T-helper 2 cell treated with Interferon-gamma antibody and Interleukin-4, amounts not matched to agents 5 μg/mL and 100 μg/mL, for 36 hours (primary cell): ENCODE data around the gene XKR3.
"Not testable (repeated sequence)": the region's sequence is repeated elsewhere in the genome, so short reads cannot be mapped to it uniquely, and the experiment has no call there.

Source experiments
- DNase-seq: peaks from one replicate; pipeline ENCODE4 v3.0.0; 2021; ENCODE audit warnings: low spot score
- H3K27ac Mint-ChIP-seq: one replicate; pipeline ENCODE4 v1.8.0; 2021; ENCODE audit warnings: mild to moderate bottlenecking, mixed read lengths
- H3K27me3 Mint-ChIP-seq: one replicate; pipeline ENCODE4 v1.8.0; 2021; ENCODE audit warnings: low read depth, mixed read lengths
- H3K36me3 Mint-ChIP-seq: one replicate; pipeline ENCODE4 v1.8.0; 2021; ENCODE audit warnings: low read depth, mixed read lengths
- H3K4me1 Mint-ChIP-seq: one replicate; pipeline ENCODE4 v1.8.0; 2021; ENCODE audit warnings: low read depth, mixed read lengths
- H3K4me3 Mint-ChIP-seq: one replicate; pipeline ENCODE4 v1.8.0; 2022; ENCODE audit warnings: mild to moderate bottlenecking, moderate library complexity, mixed read lengths
- H3K9me3 Mint-ChIP-seq: one replicate; pipeline ENCODE4 v1.8.0; 2021; ENCODE audit warnings: mixed read lengths

The XKR3 gene

GRCh38 chr22:16824716-16825687, at the start of gene XKR3:
XKR3 (minus strand) TSS chr22:16825411; CDS start chr22:16808073, 17,338 bp downstream.
- peaks cover 4% of the 10 kb centered on the region for H3K9me3 Mint-ChIP-seq
- H3K27ac Mint-ChIP-seq = peak within 1 kb of the TSS; percentile 80
- peaks cover 36% of the 10 kb centered on the region for H3K4me1 Mint-ChIP-seq
- H3K36me3 Mint-ChIP-seq = peaks cover 4% of the 10 kb centered on the region
- no peaks in the 10 kb centered on the region for H3K27me3 Mint-ChIP-seq
- DNase-seq = peak; percentile 20
- H3K4me3 Mint-ChIP-seq = peak within 1 kb of the TSS; percentile 71

GRCh38 chr22:16869640-16870039, 44.4 kb upstream of the XKR3 start:
- not testable (repeated sequence) for H3K4me3 Mint-ChIP-seq, H3K27me3 Mint-ChIP-seq, H3K27ac Mint-ChIP-seq, H3K36me3 Mint-ChIP-seq, H3K9me3 Mint-ChIP-seq, H3K4me1 Mint-ChIP-seq, DNase-seq

GRCh38 chr22:16866167-16866566, 41.0 kb upstream of the XKR3 start:
- H3K9me3 Mint-ChIP-seq = peaks cover 4% of the 10 kb centered on the region

GRCh38 chr22:16856851-16857250, 31.6 kb upstream of the XKR3 start:
- peaks cover 26% of the 10 kb centered on the region for H3K27me3 Mint-ChIP-seq
- not testable (repeated sequence) for H3K27ac Mint-ChIP-seq, H3K9me3 Mint-ChIP-seq, H3K4me3 Mint-ChIP-seq, H3K4me1 Mint-ChIP-seq, H3K36me3 Mint-ChIP-seq, DNase-seq

More at GRCh38 chr22:16866167-16866566, 41.0 kb upstream of the XKR3 start:
- DNase-seq = no peak
- H3K36me3 Mint-ChIP-seq = no peaks in the 10 kb centered on the region
- peaks cover 15% of the 10 kb centered on the region for H3K27me3 Mint-ChIP-seq
- H3K4me1 Mint-ChIP-seq = peaks cover 6% of the 10 kb centered on the region
- H3K4me3 Mint-ChIP-seq = no peak overlapping the region
- H3K27ac Mint-ChIP-seq = no peak overlapping the region

GRCh38 chr22:16854631-16855030, 29.4 kb upstream of the XKR3 start:
- no peak overlapping the region for H3K4me3 Mint-ChIP-seq
- peaks cover 33% of the 10 kb centered on the region for H3K27me3 Mint-ChIP-seq
- no peak for DNase-seq
- H3K36me3 Mint-ChIP-seq = no peaks in the 10 kb centered on the region
- no peaks in the 10 kb centered on the region for H3K9me3 Mint-ChIP-seq
- no peak overlapping the region for H3K27ac Mint-ChIP-seq
- H3K4me1 Mint-ChIP-seq = peaks cover 2% of the 10 kb centered on the region

- Mint-ChIP-seq H3K27me3 (peaks cover 27% of the 10 kb centered on the region), H3K4me1 (peaks cover 17% of the 10 kb centered on the region)
- not testable (repeated sequence) for H3K9me3 Mint-ChIP-seq, H3K36me3 Mint-ChIP-seq, H3K4me3 Mint-ChIP-seq, H3K27ac Mint-ChIP-seq, DNase-seq
These were observed 26.2 kb upstream of the XKR3 start for GRCh38 chr22:16851268-16851996.

GRCh38 chr22:16847271-16847670, 22.1 kb upstream of the XKR3 start:
- Mint-ChIP-seq H3K4me3 (peak overlapping the region; percentile 30), H3K9me3 (no peaks in the 10 kb centered on the region), H3K27me3 (peaks cover 9% of the 10 kb centered on the region), H3K4me1 (peaks cover 20% of the 10 kb centered on the region), H3K36me3 (no peaks in the 10 kb centered on the region), H3K27ac (peak overlapping the region; percentile 24)
- no peak for DNase-seq

- H3K4me3 Mint-ChIP-seq = no peak overlapping the region
- H3K4me1 Mint-ChIP-seq = peaks cover 20% of the 10 kb centered on the region
- no peak for DNase-seq
- no peaks in the 10 kb centered on the region for H3K36me3 Mint-ChIP-seq
- H3K27ac Mint-ChIP-seq = no peak overlapping the region
- H3K9me3 Mint-ChIP-seq = no peaks in the 10 kb centered on the region
- peaks cover 2% of the 10 kb centered on the region for H3K27me3 Mint-ChIP-seq
These were observed 20.7 kb upstream of the XKR3 start for GRCh38 chr22:16845881-16846280.

GRCh38 chr22:16845465-16845864, 20.3 kb upstream of the XKR3 start:
- Mint-ChIP-seq H3K36me3 (no peaks in the 10 kb centered on the region), H3K4me1 (peaks cover 20% of the 10 kb centered on the region), H3K27me3 (peaks cover 5% of the 10 kb centered on the region), H3K4me3 (no peak overlapping the region), H3K9me3 (no peaks in the 10 kb centered on the region), H3K27ac (no peak overlapping the region)
- no peak for DNase-seq

- Mint-ChIP-seq H3K4me3 (no peak overlapping the region), H3K9me3 (no peaks in the 10 kb centered on the region), H3K27ac (no peak overlapping the region), H3K4me1 (peaks cover 19% of the 10 kb centered on the region), H3K36me3 (no peaks in the 10 kb centered on the region), H3K27me3 (peaks cover 6% of the 10 kb centered on the region)
- no peak for DNase-seq
These were observed 19.3 kb upstream of the XKR3 start for GRCh38 chr22:16844529-16844928.

- H3K27me3 Mint-ChIP-seq = peaks cover 30% of the 10 kb centered on the region
- no peak overlapping the region for H3K4me3 Mint-ChIP-seq
These were observed 12.9 kb upstream of the XKR3 start for GRCh38 chr22:16838073-16838472.

GRCh38 chr22:16834971-16835370, 9.8 kb upstream of the XKR3 start:
- no peak for DNase-seq
- H3K9me3 Mint-ChIP-seq = no peaks in the 10 kb centered on the region
- no peak overlapping the region for H3K4me3 Mint-ChIP-seq
- H3K36me3 Mint-ChIP-seq = no peaks in the 10 kb centered on the region
- no peaks in the 10 kb centered on the region for H3K4me1 Mint-ChIP-seq
- no peak overlapping the region for H3K27ac Mint-ChIP-seq
- H3K27me3 Mint-ChIP-seq = peaks cover 26% of the 10 kb centered on the region

More at GRCh38 chr22:16838073-16838472, 12.9 kb upstream of the XKR3 start:
- Mint-ChIP-seq H3K9me3 (no peaks in the 10 kb centered on the region), H3K36me3 (no peaks in the 10 kb centered on the region), H3K4me1 (no peaks in the 10 kb centered on the region), H3K27ac (no peak overlapping the region)
- DNase-seq = no peak

- H3K27me3 Mint-ChIP-seq = peaks cover 17% of the 10 kb centered on the region
- H3K9me3 Mint-ChIP-seq = no peaks in the 10 kb centered on the region
- H3K4me3 Mint-ChIP-seq = no peak overlapping the region
- H3K4me1 Mint-ChIP-seq = peaks cover 10% of the 10 kb centered on the region
- no peak overlapping the region for H3K27ac Mint-ChIP-seq
- no peak for DNase-seq
- no peaks in the 10 kb centered on the region for H3K36me3 Mint-ChIP-seq
These were observed 6.0 kb upstream of the XKR3 start for GRCh38 chr22:16831257-16831656.

- Mint-ChIP-seq H3K27ac (no peak overlapping the region), H3K27me3 (peaks cover 11% of the 10 kb centered on the region), H3K4me1 (peaks cover 19% of the 10 kb centered on the region), H3K36me3 (no peaks in the 10 kb centered on the region), H3K4me3 (no peak overlapping the region), H3K9me3 (no peaks in the 10 kb centered on the region)
- no peak for DNase-seq
These were observed 4.8 kb upstream of the XKR3 start for GRCh38 chr22:16829985-16830384.
